AG04450 (cell line): ENCODE results near the gene CECR2. TPM values are rescaled to one million over a fixed set of nuclear protein-coding genes. Genes with fewer than 3 reads are reported as not detected.

ENCODE experiments used
- CTCF ChIA-PET: fragments of 300-600, 350-600 bp; formaldehyde crosslinking; extraction: SDS; loops from one replicate; lab custom pipeline; 2022; ENCODE audit warnings: antibody characterized with exemption, inconsistent platforms; lab: Charles Lee
- POLR2A ChIA-PET: fragments of 350-600 bp; formaldehyde crosslinking; extraction: SDS; loops from one replicate; lab custom pipeline; 2021; ENCODE audit warnings: antibody characterized with exemption, inconsistent platforms; lab: Yijun Ruan, JAX
- DNase-seq: peaks from one replicate; pipeline ENCODE4 v3.0.0-alpha.2; 2011; ENCODE audit warnings: low read depth, low spot score
- H3K27ac ChIP-seq: one replicate; pipeline ENCODE4 v1.5.1; 2012; ENCODE audit warnings: low read depth, low read length, control low read depth
- H3K27me3 ChIP-seq: one replicate; pipeline ENCODE4 v1.6.0; 2012; ENCODE audit warnings: low read length; ENCODE audit not compliant: control insufficient read depth, insufficient read depth
- H3K4me3 ChIP-seq: 2 replicates; pipeline ENCODE4 v1.5.1; 2011; ENCODE audit warnings: mild to moderate bottlenecking, low read depth, low read length, control low read depth
- H3K9me3 ChIP-seq: 2 replicates; pipeline ENCODE4 v1.5.1; 2012; ENCODE audit warnings: low read length; ENCODE audit not compliant: control insufficient read depth, insufficient read depth
- polyA plus RNA-seq: library from polyadenylated mRNA; depleted of rRNA; stranded (reverse); fragments of >200 nt; gene quantifications from 2 replicates; pipeline ENCODE4 v1.2.3, GENCODE V29; 2011
- TF ChIP-seq, protein P1 (sequence below): IDR thresholded peaks from 2 replicates; pipeline ENCODE4 v1.5.1; 2011; ENCODE audit warnings: low read depth, low read length, control low read depth, inconsistent platforms

Gene CECR2
- polyA plus RNA-seq, 1 experiment: not detected

DNA sequence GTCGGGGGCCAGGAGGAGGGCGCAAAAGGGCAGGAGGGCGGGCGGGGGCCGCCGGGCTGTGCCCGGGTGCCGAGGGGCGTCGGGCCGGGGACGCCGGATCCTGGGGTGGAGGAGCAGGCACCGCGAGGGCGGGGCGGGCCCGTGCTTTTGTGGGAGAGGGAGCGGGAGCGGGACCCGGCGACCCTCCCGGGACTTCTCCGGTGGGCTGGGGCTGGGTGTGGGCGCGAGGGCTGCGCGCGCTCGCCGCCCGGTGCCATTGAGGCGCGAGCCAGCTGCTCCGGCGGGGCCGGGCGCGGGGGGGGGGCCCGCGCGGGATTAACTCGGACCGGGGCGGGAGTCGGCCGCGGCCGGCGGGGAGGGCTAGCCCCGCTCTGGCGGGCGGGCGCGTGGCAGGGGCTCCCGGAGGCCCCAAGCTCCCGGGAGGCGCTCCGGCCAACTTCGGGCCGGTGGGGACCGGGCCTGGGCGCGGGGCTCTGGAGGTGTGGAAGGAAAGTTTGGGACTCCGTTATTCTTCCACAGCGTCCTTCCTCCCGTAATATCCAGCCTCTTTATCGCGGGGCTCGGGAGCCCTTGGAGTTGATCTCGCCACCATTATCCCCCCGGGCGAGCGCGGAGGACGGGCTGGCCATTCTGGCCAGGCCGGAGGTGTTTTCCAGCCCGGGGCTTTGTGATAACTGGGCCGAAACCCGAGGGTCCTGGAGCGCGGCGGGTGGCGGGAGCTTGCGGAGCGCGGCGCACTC lies 936 bp downstream of the CECR2 start:
- ChIA-PET POLR2A (no interaction called here), CTCF (no interaction called here)
- no peaks in the 10 kb centered on the region for H3K9me3 ChIP-seq
- peaks cover 50% of the 10 kb centered on the region for H3K27me3 ChIP-seq
- H3K27ac ChIP-seq: no peak overlapping the region
- H3K4me3 ChIP-seq: no peak overlapping the region
- DNase-seq: no peak
- TF ChIP-seq, protein P1, sequence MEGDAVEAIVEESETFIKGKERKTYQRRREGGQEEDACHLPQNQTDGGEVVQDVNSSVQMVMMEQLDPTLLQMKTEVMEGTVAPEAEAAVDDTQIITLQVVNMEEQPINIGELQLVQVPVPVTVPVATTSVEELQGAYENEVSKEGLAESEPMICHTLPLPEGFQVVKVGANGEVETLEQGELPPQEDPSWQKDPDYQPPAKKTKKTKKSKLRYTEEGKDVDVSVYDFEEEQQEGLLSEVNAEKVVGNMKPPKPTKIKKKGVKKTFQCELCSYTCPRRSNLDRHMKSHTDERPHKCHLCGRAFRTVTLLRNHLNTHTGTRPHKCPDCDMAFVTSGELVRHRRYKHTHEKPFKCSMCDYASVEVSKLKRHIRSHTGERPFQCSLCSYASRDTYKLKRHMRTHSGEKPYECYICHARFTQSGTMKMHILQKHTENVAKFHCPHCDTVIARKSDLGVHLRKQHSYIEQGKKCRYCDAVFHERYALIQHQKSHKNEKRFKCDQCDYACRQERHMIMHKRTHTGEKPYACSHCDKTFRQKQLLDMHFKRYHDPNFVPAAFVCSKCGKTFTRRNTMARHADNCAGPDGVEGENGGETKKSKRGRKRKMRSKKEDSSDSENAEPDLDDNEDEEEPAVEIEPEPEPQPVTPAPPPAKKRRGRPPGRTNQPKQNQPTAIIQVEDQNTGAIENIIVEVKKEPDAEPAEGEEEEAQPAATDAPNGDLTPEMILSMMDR: no peak

DNA sequence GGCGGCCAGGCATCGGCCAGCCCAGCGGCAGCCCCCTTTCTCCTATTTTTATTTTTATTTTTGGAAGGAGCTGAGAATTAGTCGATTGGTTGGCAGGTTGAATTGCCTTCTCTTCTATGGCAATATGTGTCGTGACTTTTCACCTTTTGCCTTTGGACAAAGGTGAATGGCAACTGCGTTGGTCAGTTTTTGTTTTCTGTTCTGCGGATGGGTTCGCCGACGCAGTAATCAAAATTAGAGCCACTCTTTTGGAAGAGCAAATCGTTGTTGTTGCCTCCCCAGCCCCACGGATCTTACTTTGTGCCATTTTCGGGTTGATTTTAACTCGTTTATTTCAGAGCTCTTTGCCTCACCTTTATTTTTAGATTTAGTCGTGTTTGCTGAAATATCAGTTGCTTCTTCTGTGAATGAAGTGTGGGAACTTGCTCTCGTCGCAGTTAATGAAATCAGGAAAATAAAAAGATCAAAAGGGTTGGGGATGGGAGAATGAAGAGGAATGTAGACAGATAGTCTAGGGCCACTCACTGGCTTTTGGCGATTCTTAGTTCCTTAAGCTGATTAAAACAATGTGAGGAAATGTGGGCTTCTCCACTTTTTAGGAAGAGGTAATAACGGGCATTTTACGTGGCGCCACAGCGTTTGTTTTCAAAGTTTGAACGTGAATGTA lies 1.6 kb downstream of the CECR2 start:
- TF ChIP-seq, protein P1: no peak
- Histone ChIP-seq H3K4me3 (no peak overlapping the region), H3K27ac (no peak overlapping the region), H3K27me3 (peaks cover 50% of the 10 kb centered on the region), H3K9me3 (no peaks in the 10 kb centered on the region)
- ChIA-PET POLR2A (no interaction called here), CTCF (interaction anchor here (1.2 kb wide), 1 partner anchor 199 kb away, joined by 4 read pairs; no protein-coding TSS in a partner anchor)
- no peak for DNase-seq

DNA sequence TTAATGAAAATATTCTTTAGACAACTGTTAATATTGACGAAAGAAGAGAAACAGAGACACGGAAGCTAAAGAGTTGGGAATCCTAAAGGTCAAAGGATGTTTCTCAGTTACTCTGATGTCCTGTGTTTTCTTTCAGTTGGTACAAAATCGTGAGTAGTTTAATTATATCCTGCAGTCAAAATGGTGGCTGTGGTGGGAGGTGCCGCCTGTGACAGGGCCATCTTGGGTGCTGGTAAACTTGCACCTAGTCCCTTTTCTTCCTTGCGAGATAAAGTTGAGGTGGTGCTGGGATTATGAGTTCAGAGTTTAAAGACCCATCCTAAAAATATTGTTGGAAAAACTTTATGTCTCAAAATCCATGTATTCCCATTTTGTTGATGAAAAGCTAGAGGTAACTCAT lies 2.2 kb downstream of the CECR2 start:
- peaks cover 50% of the 10 kb centered on the region for H3K27me3 ChIP-seq
- H3K4me3 ChIP-seq: no peak overlapping the region
- CTCF ChIA-PET: interaction anchor here (1.2 kb wide), 1 partner anchor 200 kb away, joined by 4 read pairs; no protein-coding TSS in a partner anchor

DNA sequence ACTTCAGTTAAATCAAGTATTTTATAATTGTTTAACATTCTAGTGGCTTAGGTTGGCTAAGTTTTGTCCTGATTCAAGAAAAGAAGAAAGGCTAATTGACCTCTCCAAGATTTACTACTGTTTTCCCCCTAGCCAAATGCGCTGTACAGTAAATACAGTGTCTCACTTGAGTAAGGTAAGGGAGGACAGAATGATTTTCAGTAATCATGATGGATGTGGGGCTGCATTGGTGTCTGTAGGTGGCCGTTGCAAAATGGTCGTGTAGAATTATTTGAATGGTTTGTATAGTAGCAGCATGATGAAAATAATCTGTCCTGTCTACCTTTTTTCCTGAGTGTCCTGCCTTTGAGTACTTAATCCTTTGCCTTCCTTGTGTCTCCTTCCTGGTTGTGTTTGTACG lies 4.6 kb downstream of the CECR2 start:
- no peak for DNase-seq
- POLR2A ChIA-PET: no interaction called here
- Histone ChIP-seq H3K4me3 (no peak overlapping the region), H3K9me3 (no peaks in the 10 kb centered on the region), H3K27ac (no peak overlapping the region), H3K27me3 (peaks cover 31% of the 10 kb centered on the region)
- TF ChIP-seq, protein P1: no peak
- CTCF ChIA-PET: no interaction called here

More for the DNA sequence above, 2.2 kb downstream of the CECR2 start:
- DNase-seq: no peak
- POLR2A ChIA-PET: no interaction called here
- H3K27ac ChIP-seq: no peak overlapping the region
- H3K9me3 ChIP-seq: no peaks in the 10 kb centered on the region
- TF ChIP-seq, protein P1: no peak
